ENCODE measurements around the gene ENO4.

DNA sequence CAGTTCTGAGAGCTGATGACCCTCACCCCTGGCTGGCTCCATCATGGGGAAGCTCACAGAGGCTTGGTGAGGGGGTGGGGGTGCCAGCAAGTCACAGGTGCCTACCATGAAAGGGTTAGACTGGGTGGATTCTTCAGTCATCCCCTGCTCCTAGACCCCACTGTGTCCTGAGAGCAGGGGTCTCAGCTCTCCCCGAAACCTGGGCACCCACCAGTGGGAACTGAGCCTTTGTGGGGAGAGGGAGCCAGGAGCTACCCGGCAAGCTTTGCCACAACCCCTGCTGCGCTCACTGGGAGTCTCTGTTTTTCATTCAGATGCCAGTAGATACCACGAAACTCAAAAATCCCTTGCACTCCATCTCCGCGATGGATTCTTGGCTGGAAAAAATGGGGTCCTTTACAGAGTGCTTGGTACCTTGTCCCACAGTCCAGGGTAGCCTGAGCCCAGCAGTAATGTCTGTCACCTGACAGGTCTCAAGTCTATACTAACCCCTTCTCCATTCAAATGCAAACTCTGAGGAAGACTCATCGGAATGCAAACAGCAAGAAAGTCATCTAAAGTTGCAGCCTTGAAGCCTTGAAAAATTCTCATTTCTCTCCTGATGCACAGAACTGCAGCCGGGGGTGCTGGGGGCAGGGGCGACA lies 48.9 kb upstream of the ENO4 start:
- no peak for TF ChIP-seq CTCF (IDR thresholded peaks at IDR 0.05)
- no peak for TF ChIP-seq EP300 (IDR thresholded peaks at IDR 0.05)
- no peak for TF ChIP-seq POLR2A (IDR thresholded peaks at IDR 0.05)

Measured in ovary (tissue), 3 donors.